ENCODE results near the gene LAMA2. TPM values are rescaled to one million over a fixed set of nuclear protein-coding genes. Genes with fewer than 3 reads are reported as not detected.

The LAMA2 gene
- total RNA-seq, 4 donors from 2014 or later: 115 to 153 (median 134) TPM

DNA sequence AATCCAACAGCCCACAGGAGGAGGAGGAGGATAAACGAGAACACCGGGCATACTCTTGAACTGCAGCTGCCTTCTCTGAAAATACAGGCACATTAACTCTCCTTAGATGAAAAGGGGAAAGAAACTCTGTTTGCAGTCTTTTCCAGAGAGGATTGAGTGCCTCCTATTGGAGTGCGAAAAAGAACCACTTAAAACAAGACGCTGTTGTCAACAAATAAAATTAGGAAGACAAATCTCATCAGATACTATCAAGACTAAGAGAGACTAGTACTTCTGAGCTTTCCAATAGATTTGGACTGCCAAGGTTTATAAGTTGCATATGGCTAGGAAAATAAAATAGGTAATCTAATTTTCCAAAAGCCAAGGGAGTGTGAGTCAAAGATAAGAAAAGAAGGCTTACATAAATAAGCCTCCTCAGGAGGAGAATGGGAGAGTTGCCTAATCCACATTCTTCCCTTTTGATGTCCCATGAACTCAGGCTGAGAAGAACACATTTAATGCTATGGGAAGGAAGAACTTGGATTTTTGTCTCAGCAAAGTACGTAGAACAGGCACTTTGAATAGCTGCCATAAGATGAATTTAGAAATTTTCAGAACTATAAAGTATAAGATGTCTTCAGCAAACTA lies 672.4 kb downstream of the LAMA2 start:
- intact Hi-C loops (cut with DNase I): no loop called here

GRCh38 chr6:129558248-129558647 lies 675.3 kb downstream of the LAMA2 start:
- H3K27ac ChIP-seq (replicated peaks in 1 of 4): no peak overlapping the region
- H3K36me3 ChIP-seq: no peaks in the 10 kb centered on the region
- no peak overlapping the region for H3K4me3 ChIP-seq
- intact Hi-C loops (cut with DNase I): no loop called here
- TF ChIP-seq POLR2A (IDR thresholded peaks at IDR 0.05; ENCODE audit: low read depth): no peak
- no peak for TF ChIP-seq EP300 (IDR thresholded peaks at IDR 0.05)
- no peak for TF ChIP-seq CTCF (IDR thresholded peaks at IDR 0.05)
- TF ChIP-seq POLR2AphosphoS5 (IDR thresholded peaks at IDR 0.05): no peak
- no peaks in the 10 kb centered on the region for H3K27me3 ChIP-seq
- no peaks in the 10 kb centered on the region for H3K9me3 ChIP-seq
- 82% methylated on average over 1 of the region's 1 CpG for WGBS
- no peaks in the 10 kb centered on the region for H3K4me1 ChIP-seq
- no peak for DNase-seq (ENCODE audit: extremely low spot score)

More for the DNA sequence above, 672.4 kb downstream of the LAMA2 start:
- H3K27me3 ChIP-seq: no peaks in the 10 kb centered on the region
- H3K36me3 ChIP-seq: no peaks in the 10 kb centered on the region
- DNase-seq (ENCODE audit: extremely low spot score): no peak
- 91% methylated on average over 5 of the region's 5 CpGs for WGBS
- no peak overlapping the region for H3K4me3 ChIP-seq
- no peaks in the 10 kb centered on the region for H3K9me3 ChIP-seq
- no peak for TF ChIP-seq POLR2A (IDR thresholded peaks at IDR 0.05; ENCODE audit: low read depth)
- no peak for TF ChIP-seq CTCF (IDR thresholded peaks at IDR 0.05)
- TF ChIP-seq POLR2AphosphoS5 (IDR thresholded peaks at IDR 0.05): no peak
- no peak for TF ChIP-seq EP300 (IDR thresholded peaks at IDR 0.05)
- H3K4me1 ChIP-seq: no peaks in the 10 kb centered on the region
- H3K27ac ChIP-seq (replicated peaks in 1 of 4): no peak overlapping the region

DNA sequence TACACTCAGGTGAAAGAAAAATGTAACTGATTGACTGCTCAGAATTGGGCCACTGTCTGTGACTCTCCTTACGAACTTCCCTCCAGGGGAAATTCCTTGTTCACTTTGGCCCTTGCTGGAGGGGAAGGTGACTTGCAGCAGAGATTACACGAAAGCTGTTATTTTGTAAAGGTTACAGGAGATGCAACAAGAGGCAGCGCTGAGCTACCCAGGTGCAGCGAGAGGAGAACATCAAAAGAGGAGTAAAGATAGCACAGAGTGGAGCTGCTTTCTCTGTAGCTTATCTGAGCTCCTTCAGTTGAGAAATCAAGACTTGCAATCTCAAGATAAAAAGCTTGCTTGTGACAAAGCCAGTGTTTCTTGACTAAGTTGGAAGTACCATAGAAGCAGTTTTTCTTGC lies 682.4 kb downstream of the LAMA2 start:
- TF ChIP-seq EP300 (IDR thresholded peaks at IDR 0.05): no peak
- no peak for TF ChIP-seq CTCF (IDR thresholded peaks at IDR 0.05)
- peaks cover 0 to 2% (median 0%) of the 10 kb centered on the region in 4 donors for H3K9me3 ChIP-seq
- DNase-seq (ENCODE audit: extremely low spot score): no peak
- no peaks in the 10 kb centered on the region for H3K36me3 ChIP-seq
- H3K4me3 ChIP-seq: no peak overlapping the region
- H3K27ac ChIP-seq (replicated peaks in 1 of 4): no peak overlapping the region
- no peaks in the 10 kb centered on the region for H3K27me3 ChIP-seq
- H3K4me1 ChIP-seq: no peaks in the 10 kb centered on the region
- WGBS: 95% methylated on average over 4 of the region's 4 CpGs
- intact Hi-C loops (cut with DNase I): no loop called here

DNA sequence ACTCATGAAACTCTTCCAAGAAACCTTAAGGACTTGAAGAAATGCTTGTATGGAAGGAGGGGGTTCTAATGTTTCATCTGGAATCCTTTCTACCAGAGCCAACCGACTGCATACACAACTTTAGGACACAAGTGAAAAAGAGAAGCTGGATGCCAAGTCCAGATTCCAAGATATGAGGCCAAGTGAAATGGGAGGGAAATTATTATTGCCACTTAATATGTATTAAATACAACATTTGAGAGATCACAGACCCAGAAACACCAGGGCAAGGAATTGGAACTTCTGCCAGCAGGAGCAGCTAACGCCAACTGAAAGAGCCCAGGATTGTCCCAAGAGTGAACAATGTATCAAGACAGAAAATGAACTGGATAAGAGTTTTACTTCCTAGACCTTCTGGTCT lies 682.9 kb downstream of the LAMA2 start:
- no peaks in the 10 kb centered on the region for H3K36me3 ChIP-seq
- 61% methylated on average over 2 of the region's 2 CpGs for WGBS
- no peak for DNase-seq (ENCODE audit: extremely low spot score)
- no peak overlapping the region for H3K4me3 ChIP-seq
- no peaks in the 10 kb centered on the region for H3K27me3 ChIP-seq
- no peak overlapping the region for H3K27ac ChIP-seq (replicated peaks in 1 of 4)
- H3K9me3 ChIP-seq: peaks cover 0 to 6% (median 0%) of the 10 kb centered on the region in 4 donors
- intact Hi-C loops (cut with DNase I): no loop called here
- TF ChIP-seq POLR2A (IDR thresholded peaks at IDR 0.05; ENCODE audit: low read depth): no peak
- no peak for TF ChIP-seq EP300 (IDR thresholded peaks at IDR 0.05)
- TF ChIP-seq POLR2AphosphoS5 (IDR thresholded peaks at IDR 0.05): no peak
- TF ChIP-seq CTCF (IDR thresholded peaks at IDR 0.05): no peak
- H3K4me1 ChIP-seq: no peaks in the 10 kb centered on the region

Small RNA genes within 50 kb of the gene (small RNA-seq; reads per million reads assigned to genes)
- 0 reads per million in 3 donors for gene RNU6-861P
